GM11168 (cell line): ENCODE data around the gene GNB1L.

Experiments
- in situ Hi-C: fragments of 300-500 bp; cut with MboI; formaldehyde crosslinking; loops from one replicate; pipeline ENCODE4 v1.12.0; 2022; ENCODE audit warnings: low sequenced_read_pairs; ENCODE audit not compliant: unreplicated experiment

GNB1L gene

DNA sequence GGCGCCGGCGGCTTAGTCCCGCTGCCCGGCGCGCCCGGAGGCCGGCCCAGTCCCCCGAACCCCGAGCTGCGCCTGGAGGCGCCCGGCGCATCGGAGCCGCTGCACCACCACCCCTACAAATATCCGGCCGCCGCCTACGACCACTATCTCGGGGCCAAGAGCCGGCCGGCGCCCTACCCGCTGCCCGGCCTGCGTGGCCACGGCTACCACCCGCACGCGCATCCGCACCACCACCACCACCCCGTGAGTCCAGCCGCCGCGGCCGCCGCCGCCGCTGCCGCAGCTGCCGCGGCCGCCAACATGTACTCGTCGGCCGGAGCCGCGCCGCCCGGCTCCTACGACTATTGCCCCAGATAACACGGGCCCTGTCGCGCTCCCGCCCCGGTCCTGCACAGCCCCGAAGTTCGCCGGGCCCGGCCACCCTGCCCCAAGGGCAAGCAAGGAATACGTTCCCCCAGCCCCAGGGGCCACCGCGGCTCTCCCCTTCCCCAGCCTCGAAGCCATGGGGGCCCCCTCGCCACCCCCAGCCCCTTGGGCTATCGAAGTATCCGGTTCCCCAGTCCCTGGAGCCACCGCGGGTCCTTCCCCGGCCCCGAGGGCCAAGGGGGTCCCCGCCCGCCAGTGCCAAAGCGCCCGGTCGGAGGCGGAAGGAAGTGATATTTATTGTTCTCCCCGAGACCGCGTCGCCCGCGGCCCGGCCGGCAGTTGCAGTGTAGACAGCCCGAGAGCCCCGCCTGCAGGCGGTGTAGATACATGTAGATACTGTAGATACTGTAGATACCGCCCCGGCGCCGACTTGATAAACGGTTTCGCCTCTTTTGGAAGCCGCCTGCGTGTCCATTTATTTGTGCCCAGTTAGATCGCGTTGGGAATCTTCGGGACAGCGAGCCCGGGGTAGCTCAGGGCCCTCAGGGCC lies 87.9 kb downstream of the GNB1L start:
- in situ Hi-C loops, result no loop called here

DNA sequence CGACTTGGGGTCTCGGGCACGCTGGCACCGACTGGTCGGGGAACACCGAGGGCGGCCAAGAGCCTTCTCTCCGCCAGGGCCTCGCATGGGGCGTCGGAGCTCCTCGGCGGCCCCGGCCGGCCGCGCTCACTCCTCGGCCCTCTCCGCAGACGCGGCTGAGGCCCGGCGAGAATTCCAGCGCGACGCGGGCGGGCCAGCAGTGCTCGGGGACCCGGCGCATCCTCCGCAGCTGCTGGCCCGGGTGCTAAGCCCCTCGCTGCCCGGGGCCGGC lies 88.5 kb downstream of the GNB1L start:
- in situ Hi-C loops, result no loop called here

DNA sequence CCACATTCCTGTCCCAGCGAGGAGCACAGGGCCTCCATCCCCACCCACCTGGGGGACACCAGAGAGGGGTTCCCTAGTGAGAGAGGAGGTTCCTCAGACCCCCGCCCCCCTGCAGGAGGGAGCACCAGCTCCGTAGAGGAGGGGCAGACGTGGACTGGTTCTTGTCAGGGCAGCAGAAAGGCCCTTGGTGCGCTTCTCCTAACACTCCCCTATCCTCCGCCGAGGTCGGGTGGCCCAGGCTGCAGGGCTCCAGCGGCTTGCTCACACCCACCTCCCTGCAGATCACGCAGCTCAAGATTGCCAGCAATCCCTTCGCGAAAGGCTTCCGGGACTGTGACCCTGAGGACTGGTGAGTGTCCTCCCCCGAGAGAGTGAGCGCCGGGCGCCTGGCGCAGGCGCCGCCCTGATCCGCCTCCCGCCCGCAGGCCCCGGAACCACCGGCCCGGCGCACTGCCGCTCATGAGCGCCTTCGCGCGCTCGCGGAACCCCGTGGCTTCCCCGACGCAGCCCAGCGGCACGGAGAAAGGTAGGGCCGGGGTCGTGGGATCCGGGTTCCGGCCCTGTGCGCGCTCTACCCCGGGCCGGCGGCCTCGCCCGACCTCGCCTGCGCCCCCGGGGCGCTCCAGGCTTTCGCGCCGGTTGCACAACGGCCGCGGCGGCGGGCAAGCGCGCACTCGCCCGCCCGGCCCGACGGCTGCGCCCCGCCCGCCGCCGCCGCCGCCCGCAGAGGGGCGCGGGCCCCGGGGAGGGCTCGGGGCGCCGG lies 89.0 kb downstream of the GNB1L start:
- in situ Hi-C loops, result no loop called here

GRCh38 chr22:19764636-19765476 lies 89.8 kb downstream of the GNB1L start:
- in situ Hi-C loops, result no loop called here

DNA sequence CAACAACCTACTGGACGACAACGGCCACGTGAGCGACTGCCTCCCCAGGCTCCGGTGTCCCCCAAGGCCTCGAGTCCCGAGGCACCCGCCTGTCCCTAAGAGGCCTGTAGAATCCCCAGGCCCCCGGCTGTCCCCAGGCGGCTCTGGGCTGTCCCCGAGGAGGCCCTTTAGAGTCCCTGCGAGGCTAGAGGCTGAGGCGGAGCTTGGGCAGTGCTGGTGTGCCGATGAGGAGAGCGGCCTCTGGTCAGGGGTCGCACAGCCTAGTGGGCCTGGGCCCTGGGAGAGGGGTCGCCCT lies 90.4 kb downstream of the GNB1L start:
- in situ Hi-C loops, result no loop called here

DNA sequence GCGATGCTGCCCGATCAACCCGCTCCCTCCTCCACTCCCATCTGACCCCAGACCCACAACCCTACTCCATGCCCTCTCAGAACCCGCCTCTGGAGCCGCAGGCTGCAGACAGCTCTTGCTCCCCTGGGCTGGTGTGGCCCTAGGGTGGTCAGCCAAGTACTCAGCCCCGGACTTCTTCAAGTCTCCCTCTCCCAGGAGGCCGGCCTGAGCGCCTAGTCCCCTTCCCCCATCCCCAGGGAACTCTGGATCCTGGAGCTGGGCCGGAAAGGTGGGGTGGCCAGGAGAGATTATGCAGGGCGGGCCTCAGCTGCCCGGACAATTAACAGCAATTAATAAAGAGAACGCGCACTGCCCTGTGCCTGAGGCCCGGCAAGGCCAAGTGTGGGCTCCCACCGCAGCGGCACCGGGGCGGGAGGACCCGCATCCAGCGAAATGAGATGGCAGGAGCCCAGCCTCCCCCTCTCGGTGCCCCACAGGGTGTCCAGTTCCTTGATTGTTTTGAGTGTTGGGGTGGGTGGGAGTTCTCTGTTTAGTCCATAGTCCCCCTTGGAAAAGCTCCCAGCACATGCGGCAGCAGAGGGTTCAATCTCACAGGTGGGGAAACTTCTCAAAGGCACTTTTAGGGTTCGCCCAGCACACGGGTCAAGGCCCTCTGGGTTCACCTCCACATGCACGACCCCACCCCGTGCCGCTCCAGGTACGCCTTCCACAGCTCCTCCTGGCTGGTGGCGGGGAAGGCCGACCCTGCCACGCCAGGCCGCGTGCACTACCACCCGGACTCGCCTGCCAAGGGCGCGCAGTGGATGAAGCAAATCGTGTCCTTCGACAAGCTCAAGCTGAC lies 91.0 kb downstream of the GNB1L start:
- in situ Hi-C loops, result no loop called here

GRCh38 chr22:19762568-19763457 lies 91.9 kb downstream of the GNB1L start:
- in situ Hi-C loops, result no loop called here

- in situ Hi-C loops, result no loop called here
Measured at GRCh38 chr22:19761725-19762567, 92.7 kb downstream of the GNB1L start.

DNA sequence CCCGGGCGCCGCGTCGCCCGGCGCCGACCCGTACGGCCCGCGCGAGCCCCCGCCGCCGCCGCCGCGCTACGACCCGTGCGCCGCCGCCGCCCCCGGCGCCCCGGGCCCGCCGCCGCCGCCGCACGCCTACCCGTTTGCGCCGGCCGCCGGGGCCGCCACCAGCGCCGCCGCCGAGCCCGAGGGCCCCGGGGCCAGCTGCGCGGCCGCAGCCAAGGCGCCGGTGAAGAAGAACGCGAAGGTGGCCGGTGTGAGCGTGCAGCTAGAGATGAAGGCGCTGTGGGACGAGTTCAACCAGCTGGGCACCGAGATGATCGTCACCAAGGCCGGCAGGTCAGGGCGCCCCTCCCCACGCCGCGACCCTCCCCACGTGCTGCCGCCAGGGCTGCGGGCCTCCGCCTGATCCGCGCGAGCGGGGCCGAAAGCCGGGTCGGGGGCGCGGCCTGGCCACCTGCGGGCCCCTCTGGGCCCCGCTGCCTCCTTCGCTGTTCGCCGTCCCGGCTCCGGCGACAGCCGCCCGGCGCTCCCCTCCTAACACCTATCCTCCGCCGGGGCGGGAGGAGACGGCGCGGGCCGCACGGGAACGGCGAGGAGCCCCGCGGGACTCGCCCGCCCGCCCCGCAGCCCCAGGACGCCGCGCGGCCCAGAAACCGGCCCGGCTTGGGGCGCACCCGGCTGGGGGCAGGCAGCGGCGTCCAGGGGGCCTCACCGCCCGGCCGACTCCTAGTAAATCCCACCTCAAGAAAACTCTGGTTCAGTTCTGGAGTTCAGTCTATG lies 93.5 kb downstream of the GNB1L start:
- in situ Hi-C loops, result no loop called here

DNA sequence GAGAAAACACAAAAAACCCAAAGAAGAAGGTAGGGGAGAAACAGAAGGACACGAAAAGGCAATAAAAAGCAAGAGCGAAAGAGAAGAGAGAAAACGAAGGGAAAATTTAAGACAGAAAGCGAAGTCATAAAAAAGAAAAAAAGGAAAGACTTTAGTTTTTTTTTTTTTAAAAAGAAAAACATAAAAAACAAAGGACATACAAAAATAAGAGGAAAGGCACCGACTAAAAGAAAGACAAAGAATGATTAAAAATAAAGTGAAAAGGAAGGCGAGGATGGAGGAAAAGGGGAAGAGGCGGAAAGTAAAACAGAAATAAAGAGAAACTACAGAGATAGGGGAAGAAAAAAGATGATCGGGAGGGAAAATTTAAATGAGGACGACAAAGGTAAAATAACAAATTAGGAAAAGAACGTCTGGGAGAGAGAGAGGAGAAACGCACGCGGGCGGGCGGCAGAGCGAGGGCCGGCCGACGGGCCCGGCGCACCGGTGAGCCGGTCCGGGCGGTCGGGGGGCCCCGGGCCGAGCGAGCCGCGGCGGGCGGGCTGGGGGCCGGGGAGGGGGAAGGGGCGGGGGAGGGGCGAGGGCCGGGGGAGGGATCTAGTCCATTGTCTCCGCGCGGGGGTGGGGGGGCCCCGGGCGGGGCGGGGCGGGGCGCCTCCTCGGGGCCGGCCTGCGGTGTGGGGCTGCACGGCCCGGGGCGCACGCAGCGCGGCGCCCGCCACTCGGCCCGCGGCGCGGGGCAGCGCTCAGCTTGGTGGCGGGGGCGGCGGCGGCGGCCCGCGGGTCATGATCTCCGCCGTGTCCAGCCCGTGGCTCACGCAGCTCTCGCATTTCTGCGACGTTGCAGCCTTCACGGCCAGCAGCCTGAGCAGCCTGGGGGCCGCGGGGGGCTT lies 94.4 kb downstream of the GNB1L start, which contains the start of gene TBX1:
TBX1 (plus strand) TSS at position 721 of the 893 bp plus-strand sequence; CDS start at position 787, 66 bp downstream.
- in situ Hi-C loops, result no loop called here

DNA sequence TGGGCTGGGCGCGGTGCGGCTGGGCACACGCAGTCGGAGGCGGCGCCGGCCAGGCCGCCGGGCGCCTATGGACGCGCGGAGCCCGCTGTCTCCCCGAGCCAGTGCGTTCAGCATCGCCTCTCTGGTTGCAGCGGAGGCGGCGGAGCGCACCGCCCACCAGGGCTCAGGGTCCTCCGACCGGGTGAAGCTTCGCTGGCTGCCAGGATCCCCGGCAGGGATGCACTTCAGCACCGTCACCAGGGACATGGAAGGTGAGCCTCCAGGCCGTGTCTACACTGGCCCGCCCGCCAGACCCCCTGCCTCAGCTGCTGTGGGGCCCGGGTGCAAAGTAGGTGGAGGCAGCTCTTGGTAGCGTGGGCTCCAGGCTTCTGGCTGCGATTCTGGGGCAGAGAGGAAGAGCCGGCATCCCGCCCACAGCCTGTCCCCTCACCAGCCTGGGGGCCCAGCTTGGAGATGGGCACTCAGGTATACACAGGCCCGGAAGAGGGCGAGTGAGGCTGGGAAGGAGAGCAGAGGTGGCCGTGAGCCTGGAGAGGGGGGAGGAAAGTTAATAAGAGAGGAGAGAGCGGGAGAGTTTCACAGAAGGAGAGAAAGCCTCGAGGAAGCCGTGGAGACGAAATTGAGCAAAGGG lies 95.1 kb downstream of the GNB1L start:
- in situ Hi-C loops, result no loop called here

- in situ Hi-C loops, result no loop called here
Measured at GRCh38 chr22:19758896-19759426, 95.7 kb downstream of the GNB1L start.

DNA sequence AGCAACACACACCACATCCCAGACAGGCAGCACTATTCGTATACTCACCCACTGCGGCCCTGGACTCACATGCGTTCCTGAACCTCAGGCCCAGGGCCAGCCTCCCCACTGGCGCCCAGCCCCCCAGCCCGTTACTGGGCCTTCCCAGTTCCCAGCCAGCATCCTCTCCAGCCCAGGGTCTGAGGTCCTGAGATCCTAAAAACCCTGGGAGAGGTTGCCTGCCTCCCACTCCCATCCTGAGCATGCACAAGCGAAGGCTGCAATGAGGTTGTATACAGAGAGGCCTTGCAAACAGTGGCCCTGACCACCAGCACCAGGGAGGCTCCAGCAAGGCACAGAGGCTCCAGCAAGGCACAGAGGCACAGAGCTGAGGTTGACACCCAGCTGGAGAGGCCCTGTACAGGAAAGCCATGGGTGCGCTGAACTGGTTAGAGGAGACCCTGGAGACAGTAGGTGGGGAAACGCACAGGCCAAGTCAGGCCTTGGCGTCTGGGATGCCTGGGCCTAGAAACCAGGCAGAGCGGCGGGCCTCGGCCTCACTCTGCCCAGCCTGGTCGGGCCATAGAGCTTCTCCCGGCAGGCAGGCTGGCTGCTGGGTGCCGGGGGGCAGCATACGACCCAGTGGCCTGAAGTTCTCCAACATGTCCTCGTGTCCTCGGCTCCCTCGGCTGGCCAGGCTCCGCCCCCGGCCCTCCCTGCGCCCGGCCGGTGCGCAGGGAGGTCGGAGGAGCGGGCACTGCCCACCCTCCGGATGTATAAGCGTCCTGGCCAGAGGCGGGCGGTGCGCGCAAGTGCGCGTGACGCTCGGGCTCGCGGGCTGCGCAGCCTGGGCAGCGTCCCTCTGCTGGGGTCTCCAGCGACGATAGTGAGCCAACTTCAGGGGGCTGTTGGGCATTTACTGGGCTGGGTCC lies 96.4 kb downstream of the GNB1L start:
- in situ Hi-C loops, result no loop called here

GRCh38 chr22:19757140-19757984 lies 97.3 kb downstream of the GNB1L start:
- in situ Hi-C loops, result no loop called here
